HG03060 (cell line): ENCODE results near the gene USP30.

ENCODE experiments used
- ATAC-seq: cut with Tn5 transposase; IDR thresholded peaks from one replicate; pipeline ENCODE4 v1.9.1; 2021; ENCODE audit warnings: low read depth, moderate number of reproducible peaks; ENCODE audit not compliant: unreplicated experiment

The USP30 gene

GRCh38 chr12:109120557-109120956 is 68.2 kb downstream of the USP30 start:
- no peak for ATAC-seq

DNA sequence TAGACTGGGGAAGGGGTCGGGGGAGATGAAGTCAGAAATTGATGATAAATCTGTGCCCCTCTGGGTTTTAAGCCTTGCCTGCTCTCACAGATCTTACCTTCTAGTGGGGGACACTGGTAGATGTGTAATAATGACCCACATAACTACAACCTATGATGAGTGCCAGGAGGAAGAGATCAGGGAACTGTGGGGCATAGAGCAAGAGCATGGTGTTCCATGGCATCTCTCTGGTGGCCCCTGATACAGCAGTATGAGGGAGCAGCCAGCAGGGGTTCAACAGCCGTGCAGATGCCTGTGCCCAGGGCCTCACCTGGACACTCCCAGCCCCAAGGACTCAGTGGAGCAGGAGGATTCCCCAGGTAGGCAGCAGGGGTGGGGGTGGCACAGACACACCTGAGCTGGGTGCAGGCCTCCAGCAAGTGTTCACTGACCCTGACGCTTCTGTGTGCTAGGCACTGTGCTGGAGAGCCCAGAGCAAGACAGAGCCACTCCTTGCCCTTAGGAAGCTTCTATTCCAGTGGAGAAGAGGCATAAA is 69.0 kb downstream of the USP30 start:
- no peak for ATAC-seq

- no peak for ATAC-seq
Observed at GRCh38 chr12:109124878-109125648, 72.7 kb downstream of the USP30 start.

DNA sequence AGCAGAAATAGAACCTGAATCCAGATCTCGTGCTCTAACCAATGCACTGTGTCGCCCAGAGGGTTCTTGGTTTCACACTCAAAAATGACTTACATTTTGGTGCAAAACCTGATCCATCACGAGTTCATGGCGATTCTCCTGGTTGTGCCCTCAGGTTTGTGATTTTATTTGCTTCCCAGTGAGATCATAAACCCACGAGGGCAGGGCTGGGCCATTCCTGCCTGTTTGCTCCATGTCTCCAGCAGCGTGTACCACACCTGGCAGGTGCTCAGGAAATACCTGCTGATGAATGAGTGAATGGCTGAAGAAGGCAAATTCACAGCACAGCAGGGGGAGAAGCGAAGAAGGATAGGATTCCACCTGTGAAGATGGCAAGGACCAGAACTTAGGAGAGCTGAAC is 73.4 kb downstream of the USP30 start:
- ATAC-seq = no peak

DNA sequence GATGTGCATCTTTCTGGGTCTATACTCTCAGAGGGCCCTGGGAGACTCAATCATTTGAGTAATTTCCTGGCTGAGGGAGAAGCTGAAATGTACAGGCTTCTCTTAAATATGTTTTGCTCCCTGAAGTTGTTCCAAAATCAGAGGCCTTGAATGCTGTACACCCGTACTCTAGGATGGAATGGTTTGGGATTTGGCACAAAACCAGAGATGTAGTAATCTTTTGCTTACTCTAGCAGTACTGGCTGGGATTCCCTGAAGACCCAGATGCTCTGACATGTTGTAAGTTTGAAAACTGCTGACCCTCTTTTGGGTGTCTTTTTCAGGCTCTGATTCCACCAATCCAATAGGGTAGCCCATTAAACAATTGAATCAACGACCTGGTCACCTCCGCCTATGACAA is 74.4 kb downstream of the USP30 start:
- no peak for ATAC-seq

GRCh38 chr12:109127533-109128242 is 75.3 kb downstream of the USP30 start:
- ATAC-seq = no peak

DNA sequence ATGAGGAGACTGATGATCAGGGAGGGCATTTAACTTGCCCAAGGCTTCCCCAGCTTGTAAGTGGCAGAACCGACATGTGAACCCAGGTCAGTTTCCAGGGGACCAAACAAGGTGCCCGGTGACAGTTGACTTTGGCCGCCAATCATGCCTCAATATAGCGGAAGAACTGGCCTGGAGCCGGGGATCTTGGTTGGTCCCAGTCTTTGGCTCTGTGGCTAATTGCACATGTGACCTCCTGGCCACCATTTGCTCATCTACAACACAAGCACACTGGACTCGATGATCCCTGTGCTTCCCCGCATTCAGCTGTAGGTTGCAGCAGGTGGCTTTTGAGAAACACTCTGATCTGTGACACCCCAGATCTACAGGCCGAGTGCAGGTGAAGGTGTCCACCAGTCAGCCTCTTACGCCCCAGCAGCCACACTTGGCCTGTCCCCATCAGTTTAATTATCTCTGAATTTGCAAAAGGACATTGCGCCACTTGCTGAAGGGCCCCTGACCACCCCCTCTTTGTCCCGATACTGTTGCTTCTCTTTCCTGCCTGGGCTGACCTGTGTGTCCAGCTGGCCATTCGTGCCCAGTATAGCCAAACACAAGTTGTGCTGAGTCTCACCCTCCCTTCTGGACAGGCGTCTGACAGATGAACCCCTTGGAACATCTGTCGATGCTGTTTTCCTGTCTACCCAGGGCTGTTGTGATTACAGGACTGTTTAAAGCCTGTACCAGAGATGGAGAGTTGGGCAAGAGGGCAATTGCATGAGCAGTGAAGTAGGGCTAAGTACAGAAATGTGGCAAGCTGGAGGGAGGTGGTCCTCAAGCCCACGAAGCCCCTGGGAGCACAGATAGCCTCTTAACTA is 78.1 kb downstream of the USP30 start:
- no peak for ATAC-seq

DNA sequence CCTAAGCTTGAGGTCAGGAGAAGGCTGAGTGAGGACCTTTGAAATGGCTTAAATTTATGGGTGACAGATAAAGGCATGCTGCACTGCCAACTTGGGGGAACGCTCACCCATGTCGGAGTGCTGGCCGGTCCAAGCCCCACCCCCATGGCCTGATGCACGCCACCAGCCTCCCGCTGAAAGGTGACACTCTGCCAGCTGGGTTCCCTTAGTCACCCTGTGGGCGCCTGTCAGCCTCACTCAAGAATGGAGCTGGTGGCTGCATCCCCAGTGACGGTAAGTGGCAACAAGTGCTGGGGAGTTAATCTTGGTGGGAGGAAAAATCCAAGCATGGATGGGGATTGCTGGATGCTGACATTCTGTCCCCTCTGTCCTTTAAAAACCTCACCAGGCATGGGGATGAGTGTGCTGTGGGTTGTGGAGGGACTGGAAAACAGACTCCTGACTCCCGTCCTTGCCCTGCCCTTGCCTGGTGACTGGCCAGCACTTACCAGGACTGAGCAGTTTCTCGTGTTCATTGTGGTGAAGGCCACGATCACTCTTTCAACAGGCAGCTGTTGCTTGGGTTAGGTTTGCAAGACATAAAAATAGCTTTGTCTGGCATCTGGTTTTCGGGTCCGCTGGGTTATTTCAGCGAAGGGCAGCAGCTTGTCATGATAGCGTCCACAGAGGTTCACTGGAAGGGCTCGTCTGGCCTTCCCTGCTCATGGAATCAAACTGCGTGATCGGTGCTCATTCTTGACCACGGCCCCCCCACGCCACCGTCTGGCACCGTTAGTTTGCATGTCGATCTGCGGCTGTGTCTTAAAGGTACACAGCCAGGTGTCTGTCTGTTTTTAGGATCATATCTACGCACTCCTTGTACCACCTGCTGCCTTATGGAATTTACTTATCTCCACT is 79.0 kb downstream of the USP30 start:
- no peak for ATAC-seq

DNA sequence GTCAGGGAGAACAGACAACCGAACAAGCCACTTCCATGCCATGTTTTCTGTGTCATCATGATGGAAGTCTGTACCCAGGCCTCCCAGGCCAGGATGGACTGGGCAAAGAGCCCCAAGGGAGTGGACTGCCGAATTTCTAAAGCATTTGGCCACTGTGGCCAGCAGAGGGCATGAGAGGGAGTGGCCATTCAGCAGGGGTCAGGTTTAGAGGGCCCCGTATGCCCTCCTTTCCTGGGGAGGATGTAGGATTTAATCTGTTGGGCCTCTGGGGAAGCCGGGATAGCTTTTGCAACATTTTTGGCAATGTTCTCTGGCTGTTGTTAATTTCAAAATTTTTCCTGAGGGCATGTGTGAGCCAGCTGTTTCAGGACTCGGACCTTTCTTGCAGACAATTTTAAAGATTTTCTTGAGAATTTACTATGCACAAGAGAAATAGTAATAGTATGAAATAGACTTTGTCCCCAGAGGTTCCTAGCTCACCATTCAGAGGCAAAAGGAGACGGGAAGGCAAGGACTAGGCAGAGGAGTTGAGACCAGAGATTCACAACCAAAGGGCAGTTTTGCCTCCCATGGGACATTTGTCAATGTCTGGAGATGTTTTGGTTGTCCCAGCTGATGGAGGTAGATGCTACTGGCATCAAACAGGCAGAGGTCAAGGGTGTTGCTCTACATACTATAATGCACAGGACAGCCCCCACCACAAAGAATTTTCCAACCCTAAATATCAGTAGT is 82.0 kb downstream of the USP30 start:
- no peak for ATAC-seq

DNA sequence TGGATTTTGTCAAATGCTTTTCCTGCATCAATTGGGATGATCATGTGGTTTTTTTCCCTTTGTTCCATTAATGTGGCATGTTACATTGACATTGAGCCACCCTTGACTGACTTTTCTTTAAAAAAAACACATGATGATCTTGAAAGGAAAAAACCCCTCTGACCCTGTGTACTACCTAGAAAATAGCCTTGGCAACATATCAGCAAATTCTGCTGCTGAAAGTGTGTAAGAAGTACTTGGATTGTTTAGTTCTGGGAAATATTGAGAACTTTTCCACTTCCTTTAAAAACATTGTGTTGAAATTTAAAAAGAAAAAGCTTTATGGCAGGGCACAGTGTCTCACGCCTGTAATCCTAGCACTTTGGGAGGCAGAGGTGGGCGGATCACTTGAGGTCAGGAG is 84.7 kb downstream of the USP30 start:
- no peak for ATAC-seq
